Measurements from ENCODE around the gene ENDOG.
"Not testable (repeated sequence)": the region's sequence is repeated elsewhere in the genome, so short reads cannot be mapped to it uniquely, and the experiment has no call there.

ENDOG gene

GRCh38 chr9:128829477-128830251 is 11.4 kb downstream of the ENDOG start, which contains the start of gene SPOUT1:
SPOUT1 (minus strand) TSS chr9:128829794; CDS start chr9:128829780, 14 bp downstream.
- DNase-seq = peak; percentile 96

GRCh38 chr9:128833696-128834095 is 15.4 kb downstream of the ENDOG start:
- no peak for DNase-seq

GRCh38 chr9:128835246-128836210 is 17.2 kb downstream of the ENDOG start:
- no peak for DNase-seq

- DNase-seq = no peak
Observed at GRCh38 chr9:128836509-128837145, 18.3 kb downstream of the ENDOG start.

- DNase-seq = no peak
Observed at GRCh38 chr9:128838338-128838737, 20.0 kb downstream of the ENDOG start.

GRCh38 chr9:128840524-128840923 is 22.2 kb downstream of the ENDOG start:
- DNase-seq = no peak

- DNase-seq = no peak
Observed at GRCh38 chr9:128841694-128842492, 23.6 kb downstream of the ENDOG start.

- DNase-seq = not testable (repeated sequence)
Observed at GRCh38 chr9:128843171-128843570, 24.9 kb downstream of the ENDOG start.

- DNase-seq = no peak
Observed at GRCh38 chr9:128845186-128845931, 27.1 kb downstream of the ENDOG start.

GRCh38 chr9:128846680-128847030 is 28.4 kb downstream of the ENDOG start:
- no peak for DNase-seq

- DNase-seq = no peak
Observed at GRCh38 chr9:128847803-128848202, 29.5 kb downstream of the ENDOG start.

GRCh38 chr9:128851024-128851423 is 32.7 kb downstream of the ENDOG start:
- DNase-seq = not testable (repeated sequence)

GRCh38 chr9:128851779-128852600 is 33.7 kb downstream of the ENDOG start:
- peak; percentile 35 for DNase-seq

GRCh38 chr9:128852646-128853045 is 34.3 kb downstream of the ENDOG start:
- DNase-seq = not testable (repeated sequence)

- DNase-seq = not testable (repeated sequence)
Observed at GRCh38 chr9:128854454-128854853, 36.2 kb downstream of the ENDOG start.

- not testable (repeated sequence) for DNase-seq
Observed at GRCh38 chr9:128858476-128858875, 40.2 kb downstream of the ENDOG start.

GRCh38 chr9:128860937-128861336 is 42.6 kb downstream of the ENDOG start:
- no peak for DNase-seq

- no peak for DNase-seq
Observed at GRCh38 chr9:128861501-128861900, 43.2 kb downstream of the ENDOG start.

GRCh38 chr9:128862401-128862851 is 44.1 kb downstream of the ENDOG start:
- no peak for DNase-seq

GRCh38 chr9:128863647-128864046 is 45.3 kb downstream of the ENDOG start:
- DNase-seq = peak; percentile 81
